HepG2 (cell line): ENCODE results near the gene SPG7. TPM values are rescaled to one million over a fixed set of nuclear protein-coding genes. Genes with fewer than 3 reads are reported as not detected.
A peak's percentile ranks its signal among the peaks of the same experiment; 100 is the strongest.

Source experiments
- BRCA1 ChIP-seq: sonication (generic); formaldehyde crosslinking; IDR thresholded peaks from 2 replicates; pipeline ENCODE4 v1.4.0; 2020; ENCODE audit warnings: missing genetic modification reagents
- CHD4 ChIP-seq: fragments of 200-600 bp; sonication (generic); IDR thresholded peaks from 2 replicates; pipeline ENCODE4 v1.7.0; 2017; ENCODE audit warnings: mild to moderate bottlenecking, low read length, borderline replicate concordance
- CREM ChIP-seq, 2 experiments: sonication (generic) in 1 of 2; formaldehyde crosslinking in 1 of 2; IDR thresholded peaks; 2 replicates each; pipeline versions ENCODE4 v1.4.0 to v1.6.1; 2016 to 2020; ENCODE audit warnings: antibody characterized with exemption in 1 of 2, mild to moderate bottlenecking in 1 of 2, missing genetic modification reagents in 1 of 2
- GATA4 ChIP-seq: sonication (generic); IDR thresholded peaks from 2 replicates; pipeline ENCODE4 v1.6.1; 2016; ENCODE audit warnings: antibody characterized with exemption, low read depth, borderline replicate concordance
- GRHL1 ChIP-seq: sonication (generic); formaldehyde crosslinking; conservative IDR thresholded peaks from 2 replicates; pipeline ENCODE4 v1.8.0; 2022; ENCODE audit warnings: missing genetic modification reagents
- HIC2 ChIP-seq: sonication (generic); formaldehyde crosslinking; IDR thresholded peaks from 2 replicates; pipeline ENCODE4 v1.9.0; 2022; ENCODE audit warnings: low read depth, missing genetic modification reagents
- HMGXB3 ChIP-seq: sonication (generic); formaldehyde crosslinking; IDR thresholded peaks from 2 replicates; pipeline ENCODE4 v1.4.0; 2020; ENCODE audit warnings: missing genetic modification reagents, borderline replicate concordance
- JUND ChIP-seq: sonication (generic); formaldehyde crosslinking; IDR thresholded peaks from 2 replicates; pipeline ENCODE4 v1.8.0; 2022; ENCODE audit warnings: mild to moderate bottlenecking, missing genetic modification reagents
- MAF1 ChIP-seq: sonication (generic); formaldehyde crosslinking; IDR thresholded peaks from 2 replicates; pipeline ENCODE4 v1.5.0; 2020; ENCODE audit warnings: missing genetic modification reagents, borderline replicate concordance
- MEIS1 ChIP-seq: sonication (generic); formaldehyde crosslinking; IDR thresholded peaks from 2 replicates; pipeline ENCODE4 v1.9.0; 2021; ENCODE audit warnings: mild to moderate bottlenecking, missing genetic modification reagents, moderate library complexity, borderline replicate concordance
- NBN ChIP-seq: fragments of 450-650 bp; conservative IDR thresholded peaks from 2 replicates; pipeline ENCODE4 v1.6.1; 2017
- POLR2A ChIP-seq, 2 experiments: IDR thresholded peaks; 2 replicates each; pipeline ENCODE4 v1.6.1; 2011; ENCODE audit warnings: low read depth in 2 of 2, low read length in 2 of 2, mild to moderate bottlenecking in 1 of 2, moderate library complexity in 1 of 2; ENCODE audit not compliant: insufficient read depth in 1 of 2
- PREB ChIP-seq: sonication (generic); formaldehyde crosslinking; IDR thresholded peaks from 2 replicates; pipeline ENCODE4 v1.4.0; 2020; ENCODE audit warnings: missing genetic modification reagents
- RARA ChIP-seq: IDR thresholded peaks from 2 replicates; pipeline ENCODE4 v1.6.1; 2016; ENCODE audit warnings: missing genetic modification reagents, missing compliant biosample characterization
- RCOR2 ChIP-seq: IDR thresholded peaks from 2 replicates; pipeline ENCODE4 v1.6.1; 2016; ENCODE audit warnings: missing biosample characterization, missing genetic modification reagents
- SAFB2 ChIP-seq: sonication (generic); formaldehyde crosslinking; IDR thresholded peaks from 2 replicates; pipeline ENCODE4 v1.5.1; 2020; ENCODE audit warnings: missing genetic modification reagents, low read depth, mild to moderate bottlenecking, borderline replicate concordance
- ZNF10 ChIP-seq: sonication (generic); formaldehyde crosslinking; IDR thresholded peaks from 2 replicates; pipeline ENCODE4 v1.4.0; 2020; ENCODE audit warnings: mild to moderate bottlenecking, low read depth, missing genetic modification reagents, borderline replicate concordance
- ZNF264 ChIP-seq: sonication (generic); formaldehyde crosslinking; IDR thresholded peaks from 2 replicates; pipeline ENCODE4 v1.4.0; 2020; ENCODE audit warnings: missing genetic modification reagents
- ZNF749 ChIP-seq: sonication (generic); formaldehyde crosslinking; IDR thresholded peaks from 2 replicates; pipeline ENCODE4 v1.8.0; 2022; ENCODE audit warnings: mild to moderate bottlenecking, missing genetic modification reagents, moderate library complexity, borderline replicate concordance
- polyA plus RNA-seq, 8 experiments: library from polyadenylated mRNA; depleted of rRNA in 3 of 8; stranded (reverse) in 7 of 8; unstranded in 1 of 8; fragments of >200 nt; fragmentation: Illumina TruSeq in 4 of 8; extraction: Trizol in 4 of 8; gene quantifications; 2 replicates each; pipeline versions ENCODE4 v1.2.1 to v1.2.3, GENCODE V29; 2011 to 2016; ENCODE audit warnings: low read depth in 4 of 8, missing spikeins in 1 of 8, mixed read lengths in 1 of 8; ENCODE audit not compliant: insufficient read depth in 1 of 8
- total RNA-seq, 5 experiments: library from RNA; depleted of rRNA; stranded (reverse); fragments of >200 nt; fragmentation: Illumina TruSeq; extraction: Trizol; gene quantifications; 2 replicates each; pipeline ENCODE4 v1.2.3, GENCODE V29; 2016; ENCODE audit warnings: low read depth in 1 of 5

The SPG7 gene
- total and polyA plus RNA-seq, 2 of the 13 experiments (the other 11 are each of a cell fraction or from before 2014, with no cell fraction given) = 66.0 to 136 TPM

GRCh38 chr16:89561142-89561883 lies 53.1 kb downstream of the SPG7 start (continued):
- TF ChIP-seq MEIS1 (CRISPR knock-in tag) = no peak
- TF ChIP-seq NBN = no peak
- TF ChIP-seq BRCA1 (CRISPR knock-in tag) = no peak
- TF ChIP-seq SAFB2 = 0 out of 2 replicates have a peak, but pooled peaks have one; percentile 16
- TF ChIP-seq JUND (CRISPR knock-in tag) = no peak
- no peak; the same call in 1 of the 2 replicates for TF ChIP-seq PREB
- no peak for TF ChIP-seq HMGXB3
- TF ChIP-seq ZNF749 (CRISPR knock-in tag) = no peak
- no peak for TF ChIP-seq ZNF10
- no peak for TF ChIP-seq MAF1 (CRISPR knock-in tag)
- no peak for TF ChIP-seq GRHL1 (CRISPR knock-in tag)
- TF ChIP-seq CHD4 = no peak
- no peak for TF ChIP-seq RCOR2
- no peak for TF ChIP-seq HIC2 (CRISPR knock-in tag)
- TF ChIP-seq CREM (IDR thresholded peaks at IDR 0.05) = no peak
- TF ChIP-seq CREM (CRISPR knock-in tag; IDR thresholded peaks at IDR 0.05) = no peak
- TF ChIP-seq RARA (CRISPR knock-in tag) = no peak
- TF ChIP-seq POLR2A (IDR thresholded peaks at IDR 0.05; ENCODE audit: insufficient read depth in 1 of 2, low read depth in 2 of 2, low read length in 2 of 2) = peak in 1 of 2 experiments; percentile 64; a peak in 2 of 4 replicates
- no peak for TF ChIP-seq GATA4
- no peak for TF ChIP-seq ZNF264
